Muscle layer of colon (tissue), 2 donors: ENCODE data around the gene AHI1.
"Not testable (repeated sequence)": the region's sequence is repeated elsewhere in the genome, so short reads cannot be mapped to it uniquely, and the experiment has no call there.

Experiments
- H3K27ac ChIP-seq: one replicate; pipeline ENCODE4 v1.7.0; 2013; ENCODE audit warnings: low read depth, mild to moderate bottlenecking, low read length, moderate library complexity
- H3K27me3 ChIP-seq, 2 donors: one replicate each; pipeline ENCODE4 v1.7.0; 2013; ENCODE audit warnings: low read length in 2 of 2, mild to moderate bottlenecking in 2 of 2; ENCODE audit not compliant: insufficient read depth in 2 of 2, control insufficient read depth in 1 of 2
- H3K36me3 ChIP-seq: one replicate; pipeline ENCODE4 v1.7.0; 2013; ENCODE audit warnings: mild to moderate bottlenecking, low read length; ENCODE audit not compliant: insufficient read depth
- H3K4me1 ChIP-seq: one replicate; pipeline ENCODE4 v1.7.0; 2013; ENCODE audit warnings: mild to moderate bottlenecking, low read length; ENCODE audit not compliant: insufficient read depth
- H3K4me3 ChIP-seq, 2 donors: one replicate each; pipeline ENCODE4 v1.7.0; 2013; ENCODE audit warnings: low read length in 2 of 2, low read depth in 1 of 2, mild to moderate bottlenecking in 1 of 2, moderate library complexity in 1 of 2
- H3K9ac ChIP-seq: one replicate; pipeline ENCODE4 v1.7.0; 2013; ENCODE audit warnings: low read length
- H3K9me3 ChIP-seq: one replicate; pipeline ENCODE4 v1.7.0; 2013; ENCODE audit warnings: mild to moderate bottlenecking, low read length
- donor health status: abdominal sarcoma.
- donor health status: Adenocarcinoma of cecum.

The AHI1 gene

DNA sequence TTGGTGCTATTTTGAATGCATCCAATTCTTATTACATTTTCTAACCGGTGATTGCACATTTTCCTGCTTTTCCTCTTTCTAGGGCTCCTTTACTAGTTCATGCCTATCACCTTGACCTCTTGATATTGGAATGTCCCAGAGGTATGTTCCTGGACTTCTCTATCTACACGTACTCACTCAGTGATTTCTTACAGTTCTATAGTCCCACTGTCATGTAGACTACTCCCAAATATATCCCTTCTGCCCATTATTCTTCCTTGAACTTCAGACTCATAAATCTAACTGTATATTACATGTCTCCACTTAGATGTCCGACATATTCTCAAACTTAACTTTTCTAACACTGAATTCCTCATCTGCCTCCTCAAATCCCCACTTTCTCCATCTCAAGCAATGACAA, 7.2 kb upstream of the AHI1 start:
- Histone ChIP-seq H3K9me3 (no peaks in the 10 kb centered on the region), H3K27me3 (no peaks in the 10 kb centered on the region), H3K4me3 (no peak overlapping the region), H3K36me3 (no peaks in the 10 kb centered on the region), H3K4me1 (no peaks in the 10 kb centered on the region), H3K27ac (no peak overlapping the region), H3K9ac (no peak overlapping the region)

GRCh38 chr6:135503703-135504475, 6.3 kb upstream of the AHI1 start:
- peaks cover 4% of the 10 kb centered on the region for H3K4me1 ChIP-seq
- no peak overlapping the region for H3K27ac ChIP-seq
- no peaks in the 10 kb centered on the region for H3K36me3 ChIP-seq
- no peaks in the 10 kb centered on the region for H3K9me3 ChIP-seq
- no peak overlapping the region for H3K4me3 ChIP-seq
- H3K9ac ChIP-seq = no peak overlapping the region
- H3K27me3 ChIP-seq = no peaks in the 10 kb centered on the region

GRCh38 chr6:135499441-135500340, 2.2 kb upstream of the AHI1 start:
- peaks cover 13% of the 10 kb centered on the region for H3K4me1 ChIP-seq
- H3K9ac ChIP-seq = no peak overlapping the region
- no peak overlapping the region for H3K4me3 ChIP-seq
- H3K36me3 ChIP-seq = no peaks in the 10 kb centered on the region
- H3K27ac ChIP-seq = no peak overlapping the region
- no peaks in the 10 kb centered on the region for H3K9me3 ChIP-seq
- H3K27me3 ChIP-seq = no peaks in the 10 kb centered on the region

DNA sequence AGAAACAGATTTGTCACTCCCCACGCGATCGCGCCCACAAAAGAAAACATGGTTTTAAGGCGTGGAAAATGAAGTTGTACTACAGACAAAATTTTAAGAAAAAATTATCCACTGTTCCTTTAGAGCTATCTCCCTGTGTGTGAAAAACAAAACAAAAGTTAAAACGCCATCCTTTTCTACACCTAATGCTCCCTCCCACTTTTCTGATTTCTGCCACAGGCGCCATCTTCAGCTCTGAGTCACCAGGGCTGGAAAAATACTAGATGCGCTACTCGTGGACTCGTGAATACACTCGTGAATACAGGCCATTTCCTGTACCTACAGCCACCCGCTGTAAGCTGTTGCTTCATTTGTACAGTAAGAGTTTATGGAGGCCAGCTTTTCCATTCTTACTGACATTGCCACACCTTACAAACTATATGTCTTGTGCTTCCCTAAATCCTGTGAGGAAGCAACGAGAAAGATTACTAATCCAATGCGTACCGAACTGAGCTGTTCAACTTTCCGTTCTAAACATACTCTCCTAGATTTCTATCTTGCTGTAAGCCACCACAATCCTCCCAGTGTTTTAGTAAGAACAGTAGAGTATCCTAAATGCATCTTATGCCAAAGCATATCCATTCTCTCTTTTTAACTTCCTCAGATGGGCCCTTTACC, 773 bp upstream of the AHI1 start:
- H3K9me3 ChIP-seq = no peaks in the 10 kb centered on the region
- peaks cover 13% of the 10 kb centered on the region for H3K4me1 ChIP-seq
- H3K27ac ChIP-seq = peak overlapping the region; percentile 95
- peak overlapping the region; percentile 86 to 87 for H3K4me3 ChIP-seq
- H3K27me3 ChIP-seq = no peaks in the 10 kb centered on the region
- peak overlapping the region; percentile 99 for H3K9ac ChIP-seq
- H3K36me3 ChIP-seq = no peaks in the 10 kb centered on the region

DNA sequence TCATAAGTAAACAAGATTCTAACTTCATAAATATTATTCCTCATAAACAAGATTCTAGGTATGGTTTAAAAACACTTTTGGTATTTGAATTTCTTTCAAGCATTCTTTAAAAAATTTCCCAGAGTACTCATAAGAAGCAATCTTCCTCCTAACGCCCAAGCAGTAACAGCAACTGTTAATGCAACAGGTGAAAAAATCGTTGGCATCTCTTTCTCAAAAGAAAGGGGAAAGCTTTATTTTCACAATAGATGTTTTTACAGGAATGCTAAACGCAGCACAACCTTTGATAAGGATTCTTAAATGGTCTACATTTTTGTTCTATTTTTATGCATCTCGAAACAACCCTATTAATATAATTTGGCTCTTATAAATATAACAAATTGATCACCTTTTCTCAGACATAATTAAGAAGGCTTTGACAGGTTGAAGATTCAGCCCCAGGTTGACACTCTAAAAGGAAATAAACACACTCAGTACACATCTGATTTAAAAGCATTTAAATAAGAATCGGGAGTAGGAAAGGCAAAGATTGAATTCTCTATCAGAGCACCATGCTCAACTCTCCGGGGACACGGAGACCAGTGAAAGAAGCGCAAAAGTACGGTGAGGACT, 634 bp downstream of the AHI1 start:
- Histone ChIP-seq H3K9ac (peak overlapping the region; percentile 65), H3K4me1 (peaks cover 13% of the 10 kb centered on the region), H3K36me3 (no peaks in the 10 kb centered on the region), H3K9me3 (no peaks in the 10 kb centered on the region), H3K4me3 (peak overlapping the region; percentile 86 to 87), H3K27me3 (no peaks in the 10 kb centered on the region), H3K27ac (peak overlapping the region; percentile 95)

DNA sequence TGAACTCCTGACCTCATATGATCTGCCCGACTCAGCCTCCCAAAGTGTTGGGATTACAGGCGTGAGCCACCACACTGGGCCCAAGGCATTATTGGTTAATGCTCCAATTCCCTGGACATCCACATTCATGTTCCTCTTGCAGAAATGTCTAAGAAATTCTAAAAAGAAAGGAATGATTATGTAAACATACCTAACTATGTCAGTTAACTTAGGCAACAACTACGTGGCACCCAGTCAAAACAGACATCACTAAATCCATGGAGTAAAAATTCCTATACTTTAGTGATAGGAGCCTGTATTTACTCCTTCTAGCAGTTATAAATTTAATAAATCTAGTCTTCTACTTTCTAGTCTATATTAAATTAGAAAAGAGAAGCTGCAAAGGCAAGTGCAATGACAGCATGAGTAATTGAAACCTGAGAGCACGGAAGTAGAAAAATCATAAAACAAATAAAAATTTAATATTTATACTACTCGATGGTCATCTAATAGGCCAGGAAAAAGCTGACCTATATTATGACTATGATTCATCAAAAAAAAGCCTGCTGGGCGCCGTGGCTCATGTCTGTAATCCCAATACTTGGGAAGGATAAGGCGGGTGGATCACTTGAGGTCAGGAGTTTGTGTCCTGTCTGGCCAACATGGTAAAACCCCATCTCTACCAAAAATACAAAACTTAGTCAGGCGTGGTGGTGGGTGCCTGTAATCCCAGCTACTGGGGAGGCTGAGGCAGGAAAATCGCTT, 4.2 kb downstream of the AHI1 start:
- H3K36me3 ChIP-seq = peaks cover 20% of the 10 kb centered on the region
- no peak overlapping the region for H3K4me3 ChIP-seq
- no peak overlapping the region for H3K27ac ChIP-seq
- peaks cover 5% of the 10 kb centered on the region for H3K4me1 ChIP-seq
- no peaks in the 10 kb centered on the region for H3K27me3 ChIP-seq
- no peak overlapping the region for H3K9ac ChIP-seq
- H3K9me3 ChIP-seq = no peaks in the 10 kb centered on the region

- Histone ChIP-seq H3K36me3 (peaks cover 24% of the 10 kb centered on the region), H3K9ac (no peak overlapping the region), H3K4me3 (no peak overlapping the region), H3K9me3 (no peaks in the 10 kb centered on the region), H3K27me3 (no peaks in the 10 kb centered on the region), H3K27ac (no peak overlapping the region), H3K4me1 (no peaks in the 10 kb centered on the region)
Observed at GRCh38 chr6:135490381-135490780, 7.2 kb downstream of the AHI1 start.

GRCh38 chr6:135488023-135488422, 9.5 kb downstream of the AHI1 start:
- Histone ChIP-seq H3K36me3 (peaks cover 24% of the 10 kb centered on the region), H3K4me1 (no peaks in the 10 kb centered on the region), H3K9ac (no peak overlapping the region), H3K27ac (no peak overlapping the region), H3K27me3 (no peaks in the 10 kb centered on the region), H3K4me3 (no peak overlapping the region), H3K9me3 (no peaks in the 10 kb centered on the region)

DNA sequence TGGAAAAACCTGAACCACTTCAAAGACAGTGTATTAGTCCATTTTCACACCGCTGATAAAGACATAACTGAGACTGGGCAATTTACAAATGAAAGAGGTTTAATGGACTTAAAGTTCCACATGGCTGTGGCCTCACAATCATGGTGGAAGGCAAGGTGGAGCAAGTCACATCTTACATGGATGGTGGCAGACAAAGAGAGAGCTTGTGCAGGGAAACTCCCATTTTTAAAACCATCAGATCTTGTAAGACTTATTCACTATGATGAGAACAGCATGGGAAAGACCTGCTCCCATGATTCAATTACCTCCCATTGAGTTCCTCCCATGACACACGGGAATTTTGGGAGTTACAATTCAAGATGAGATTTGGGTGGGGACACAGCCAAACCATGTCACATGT, 13.6 kb downstream of the AHI1 start:
- H3K27ac ChIP-seq, H3K4me1 ChIP-seq, H3K27me3 ChIP-seq, H3K9ac ChIP-seq, H3K9me3 ChIP-seq, H3K4me3 ChIP-seq: not testable (repeated sequence)
- peaks cover 18% of the 10 kb centered on the region for H3K36me3 ChIP-seq

GRCh38 chr6:135481783-135482369, 15.7 kb downstream of the AHI1 start:
- Histone ChIP-seq H3K4me3 (no peak overlapping the region), H3K9ac (no peak overlapping the region), H3K9me3 (peaks cover 5% of the 10 kb centered on the region), H3K4me1 (no peaks in the 10 kb centered on the region), H3K36me3 (peaks cover 16% of the 10 kb centered on the region), H3K27me3 (no peaks in the 10 kb centered on the region), H3K27ac (no peak overlapping the region)
